Measurements from ENCODE around the gene FOXP1.

The FOXP1 gene

DNA sequence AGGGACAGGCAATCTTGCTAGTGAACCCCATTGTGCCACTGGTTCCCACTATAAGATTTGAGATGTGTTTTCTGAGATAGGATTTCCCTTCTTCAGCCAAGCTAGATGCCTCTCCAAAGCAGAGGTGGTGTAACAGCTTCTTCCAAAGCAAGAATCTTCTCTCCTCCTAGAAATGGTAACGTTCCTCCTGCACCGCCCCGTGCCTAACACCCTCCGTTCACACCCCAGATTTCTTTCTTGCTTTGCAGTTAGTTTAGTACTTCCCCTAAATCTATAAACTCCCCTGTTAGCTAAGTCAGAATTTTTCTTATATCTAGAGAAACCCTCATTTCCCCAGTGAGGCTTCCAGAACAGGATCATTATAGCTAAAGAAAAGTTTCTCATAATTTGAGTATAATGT, 653.5 kb downstream of the FOXP1 start:
- no peak for DNase-seq

GRCh38 chr3:70927239-70927638, 656.3 kb downstream of the FOXP1 start:
- DNase-seq: no peak

DNA sequence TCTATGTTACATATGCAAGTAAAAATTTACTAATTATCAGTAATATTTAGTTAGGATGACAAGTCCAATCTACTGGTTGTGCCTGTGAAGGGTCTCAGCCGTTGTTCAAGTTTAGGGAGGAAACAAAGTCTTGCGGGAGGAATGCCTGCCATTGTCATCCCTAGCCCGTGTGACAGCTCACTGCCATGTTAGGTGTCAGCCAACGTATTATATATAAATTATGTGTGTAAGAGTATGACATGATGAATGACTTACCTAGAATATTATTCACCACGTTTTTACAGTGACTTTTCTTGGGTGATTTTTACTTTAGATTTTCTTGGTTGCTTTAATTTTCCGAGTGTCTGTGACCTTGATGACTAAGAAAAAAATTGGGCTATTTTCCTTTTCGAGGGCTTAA, 656.7 kb downstream of the FOXP1 start:
- no peak for DNase-seq

DNA sequence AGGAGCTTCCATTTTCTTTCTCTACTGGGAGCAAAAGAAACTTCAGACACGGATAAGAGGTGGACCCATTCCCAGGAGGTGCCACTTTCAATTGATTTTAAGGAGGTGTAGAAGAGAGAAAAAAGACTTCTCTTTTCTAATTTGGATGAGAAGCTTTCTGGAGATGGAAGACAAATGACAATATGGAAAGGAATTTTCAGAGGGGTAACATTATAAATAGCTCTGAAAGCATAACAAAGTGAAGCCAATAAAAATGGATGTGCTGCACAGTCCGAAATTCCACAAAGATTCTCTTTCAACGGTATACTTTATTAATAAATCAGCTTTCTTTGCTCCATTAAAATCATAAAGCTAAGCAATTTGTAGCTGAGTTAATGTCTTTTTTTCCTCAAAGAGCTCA, 663.9 kb downstream of the FOXP1 start:
- peak; percentile 17 for DNase-seq

GRCh38 chr3:70919091-70919490, 664.4 kb downstream of the FOXP1 start:
- peak; percentile 13 for DNase-seq

- no peak for DNase-seq
These were observed 667.0 kb downstream of the FOXP1 start for GRCh38 chr3:70916375-70917055.

GRCh38 chr3:70914862-70915261, 668.7 kb downstream of the FOXP1 start:
- no peak for DNase-seq

DNA sequence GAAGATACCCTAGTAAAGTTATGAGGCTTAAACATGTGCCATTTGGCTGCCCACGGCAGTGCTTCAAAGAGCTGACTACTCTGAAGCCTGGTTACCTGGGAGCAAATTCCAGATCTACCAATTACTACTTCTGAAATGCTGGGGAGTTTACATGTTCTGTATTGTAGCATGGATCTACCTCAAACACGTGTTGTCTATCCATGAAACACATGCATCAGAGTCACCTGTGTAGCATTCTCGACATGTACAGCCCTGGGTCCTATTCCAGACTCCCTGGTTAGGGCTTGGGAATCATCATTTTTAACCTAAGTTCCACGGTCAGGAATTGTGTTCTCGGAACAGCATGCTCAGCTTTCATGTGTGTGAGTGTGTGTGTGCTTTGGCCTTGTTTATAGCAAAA, 671.8 kb downstream of the FOXP1 start:
- DNase-seq: no peak

DNA sequence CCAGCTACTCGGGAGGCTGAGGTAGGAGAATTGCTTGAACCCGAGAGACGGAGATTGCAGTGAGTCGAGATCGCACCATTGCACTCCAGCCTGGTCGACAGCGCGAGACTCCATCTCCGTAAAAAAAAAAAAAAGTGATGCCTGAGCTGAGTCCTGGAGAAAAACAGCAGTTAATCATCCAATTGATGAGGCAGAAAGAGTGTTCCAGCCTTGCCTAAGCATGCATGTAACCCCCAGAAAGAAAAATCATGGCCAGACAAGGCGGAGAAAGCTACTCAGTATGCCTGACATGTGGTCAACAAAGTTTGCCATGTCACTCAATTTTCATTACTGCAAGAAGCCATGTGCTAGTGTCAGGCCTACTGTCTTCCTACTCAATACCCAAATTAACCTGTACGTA, 678.0 kb downstream of the FOXP1 start:
- no peak for DNase-seq
